ENCODE results near the gene PLEK. TPM values are rescaled to one million over a fixed set of nuclear protein-coding genes. Genes with fewer than 3 reads are reported as not detected.

PLEK gene
- total RNA-seq, 2 experiments from 2014 or later, result 31.8 to 42.5 TPM

DNA sequence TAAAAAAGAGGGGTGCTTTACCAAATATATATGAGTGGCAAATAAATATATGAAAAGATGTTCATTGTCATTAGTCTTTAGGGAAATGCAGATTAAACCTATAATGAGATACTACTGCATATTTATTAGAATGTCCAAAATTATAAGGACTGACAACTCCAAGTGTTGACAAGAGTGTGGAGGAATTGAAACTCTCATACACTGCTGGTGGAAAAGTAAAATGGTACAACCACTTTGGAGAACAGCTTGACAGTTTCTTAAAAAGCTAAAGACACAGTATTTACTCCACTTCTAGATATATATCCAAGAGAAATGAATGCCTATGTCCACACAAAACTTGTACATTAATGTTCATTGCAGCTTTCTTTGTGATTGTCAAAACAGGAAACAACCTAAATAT is 50.4 kb downstream of the PLEK start:
- DNase-seq (no peak), ATAC-seq (no peak)
- CTCF ChIA-PET, result interaction anchor here (0.8 to 2.6 kb wide), 2 partner anchors 11 to 25 kb away, joined by 3 to 14 read pairs; no protein-coding TSS in a partner anchor
- H3K4me3 Mint-ChIP-seq, result no peak overlapping the region
- H3K36me3 Mint-ChIP-seq, result no peaks in the 10 kb centered on the region
- H3K9me3 Mint-ChIP-seq (ENCODE audit: low read depth), result no peaks in the 10 kb centered on the region
- no peaks in the 10 kb centered on the region for H3K27me3 Mint-ChIP-seq
- no peak overlapping the region for H3K27ac Mint-ChIP-seq
- peaks cover 53% of the 10 kb centered on the region for H3K4me1 Mint-ChIP-seq

DNA sequence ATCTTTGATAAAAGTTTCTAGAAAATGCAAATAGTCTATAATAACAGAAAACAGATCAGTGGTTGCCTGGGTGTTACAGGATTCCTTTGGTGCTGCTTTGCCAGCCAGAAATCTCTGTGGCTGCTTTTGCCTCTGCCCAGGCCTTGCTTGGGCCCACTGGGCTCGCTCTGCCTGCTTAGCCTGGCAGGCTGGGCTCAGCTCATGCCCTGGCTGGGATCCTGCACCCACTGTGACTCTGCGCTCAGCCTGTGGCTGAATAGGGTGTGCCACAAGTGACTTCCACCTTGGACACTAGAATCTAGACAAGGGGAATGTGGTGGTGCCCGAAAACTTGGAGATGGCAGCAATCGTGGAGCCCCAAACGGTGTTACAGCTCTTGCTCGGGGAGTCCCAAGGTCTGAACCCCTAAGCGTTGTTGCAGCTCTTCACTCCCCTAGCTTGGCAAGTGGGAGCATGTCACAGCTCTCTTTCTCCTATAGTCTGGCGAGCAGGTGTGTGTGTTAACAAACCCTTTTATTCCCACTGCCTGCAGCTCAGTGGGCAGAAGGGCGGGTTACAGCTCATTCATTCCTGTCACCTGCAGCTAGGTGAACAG is 51.1 kb downstream of the PLEK start:
- Mint-ChIP-seq H3K4me3 (no peak overlapping the region), H3K27me3 (no peaks in the 10 kb centered on the region), H3K4me1 (peaks cover 56% of the 10 kb centered on the region), H3K36me3 (no peaks in the 10 kb centered on the region), H3K9me3 (ENCODE audit: low read depth) (no peaks in the 10 kb centered on the region), H3K27ac (no peak overlapping the region)
- DNase-seq (no peak), ATAC-seq (no peak)
- CTCF ChIA-PET, result interaction anchor here (0.8 to 2.6 kb wide), 2 partner anchors 11 to 25 kb away, joined by 3 to 14 read pairs; no protein-coding TSS in a partner anchor

DNA sequence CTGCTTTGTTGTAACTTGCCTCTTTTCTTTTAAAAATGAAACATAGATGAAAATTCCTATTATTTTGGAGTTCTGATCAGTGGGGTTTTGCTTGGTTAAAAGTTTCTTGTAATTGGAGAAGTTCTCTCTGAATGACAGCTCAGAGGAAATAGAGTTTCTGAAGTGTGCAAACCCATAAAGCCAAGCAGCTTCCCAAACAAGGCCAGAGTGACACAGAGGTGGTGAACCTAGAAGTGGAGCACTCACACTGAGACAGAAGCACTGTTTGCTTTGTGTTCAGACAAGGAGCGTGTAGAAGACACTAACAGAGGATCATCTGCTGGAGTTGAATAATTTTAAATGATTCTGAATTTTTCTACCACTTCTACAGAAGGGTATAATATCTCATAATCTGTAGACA is 52.8 kb downstream of the PLEK start:
- peaks cover 43% of the 10 kb centered on the region for H3K4me1 Mint-ChIP-seq
- H3K36me3 Mint-ChIP-seq, result peaks cover 7% of the 10 kb centered on the region
- ATAC-seq, result peak; percentile 73
- no peak for DNase-seq
- peak overlapping the region; percentile 69 for H3K27ac Mint-ChIP-seq
- H3K9me3 Mint-ChIP-seq (ENCODE audit: low read depth), result no peaks in the 10 kb centered on the region
- no peak overlapping the region for H3K4me3 Mint-ChIP-seq
- CTCF ChIA-PET, result interaction anchor here (1.0 to 1.4 kb wide), 4 partner anchors 9 to 490 kb away, joined by 3 read pairs; no protein-coding TSS in a partner anchor
- H3K27me3 Mint-ChIP-seq, result no peaks in the 10 kb centered on the region

DNA sequence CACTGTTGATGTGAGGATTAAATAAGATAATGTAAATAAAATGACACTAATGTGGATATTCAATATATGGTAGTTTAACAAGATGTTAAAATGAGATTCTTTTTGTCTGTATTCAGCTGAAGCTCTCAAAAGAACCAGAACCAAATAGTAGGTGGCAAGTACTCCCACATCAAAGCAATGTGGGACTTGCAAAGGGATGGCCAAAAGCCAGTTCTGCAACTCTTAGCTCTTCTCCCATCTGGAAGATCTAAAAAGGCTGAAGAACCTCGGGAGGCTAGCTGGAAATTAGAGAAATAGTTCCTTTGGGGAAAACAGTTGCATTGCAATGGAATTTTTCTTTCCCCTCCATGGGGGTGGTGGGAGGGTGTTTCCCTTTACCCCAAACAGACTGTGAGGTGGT is 53.3 kb downstream of the PLEK start:
- H3K36me3 Mint-ChIP-seq, result peaks cover 8% of the 10 kb centered on the region
- peak overlapping the region; percentile 69 for H3K27ac Mint-ChIP-seq
- ATAC-seq, result no peak
- CTCF ChIA-PET, result interaction anchor here (1.0 to 1.4 kb wide), 4 partner anchors 8 to 490 kb away, joined by 3 read pairs; no protein-coding TSS in a partner anchor
- H3K4me1 Mint-ChIP-seq, result peaks cover 41% of the 10 kb centered on the region
- H3K27me3 Mint-ChIP-seq, result no peaks in the 10 kb centered on the region
- no peaks in the 10 kb centered on the region for H3K9me3 Mint-ChIP-seq (ENCODE audit: low read depth)
- no peak overlapping the region for H3K4me3 Mint-ChIP-seq
- DNase-seq, result no peak

DNA sequence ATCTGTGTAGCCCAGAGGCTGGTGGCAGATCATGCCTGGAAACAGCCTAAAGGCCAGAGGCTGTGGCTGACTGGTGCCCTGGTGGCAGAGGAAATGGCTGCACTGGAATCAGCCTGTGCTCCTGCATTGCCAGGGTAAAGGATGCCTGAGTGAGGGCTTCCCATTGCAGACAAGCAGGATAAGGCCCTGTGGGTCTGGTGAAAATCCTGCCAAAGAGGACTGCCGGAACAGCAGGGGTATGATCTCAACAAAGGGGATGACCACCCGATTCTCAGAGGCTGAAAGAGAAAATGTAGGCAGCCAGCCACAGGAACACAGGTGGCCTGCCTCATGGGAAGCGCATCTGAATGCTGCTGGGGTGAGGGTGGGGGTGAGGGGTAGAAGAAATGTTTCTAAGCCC is 53.8 kb downstream of the PLEK start:
- DNase-seq, result no peak
- H3K27ac Mint-ChIP-seq, result no peak overlapping the region
- H3K36me3 Mint-ChIP-seq, result peaks cover 8% of the 10 kb centered on the region
- H3K9me3 Mint-ChIP-seq (ENCODE audit: low read depth), result no peaks in the 10 kb centered on the region
- peaks cover 39% of the 10 kb centered on the region for H3K4me1 Mint-ChIP-seq
- ATAC-seq, result no peak
- no peaks in the 10 kb centered on the region for H3K27me3 Mint-ChIP-seq
- H3K4me3 Mint-ChIP-seq, result no peak overlapping the region
- CTCF ChIA-PET, result interaction anchor here (1.0 to 1.4 kb wide), 3 partner anchors 8 to 40 kb away, joined by 3 to 7 read pairs (median 3); no protein-coding TSS in a partner anchor

DNA sequence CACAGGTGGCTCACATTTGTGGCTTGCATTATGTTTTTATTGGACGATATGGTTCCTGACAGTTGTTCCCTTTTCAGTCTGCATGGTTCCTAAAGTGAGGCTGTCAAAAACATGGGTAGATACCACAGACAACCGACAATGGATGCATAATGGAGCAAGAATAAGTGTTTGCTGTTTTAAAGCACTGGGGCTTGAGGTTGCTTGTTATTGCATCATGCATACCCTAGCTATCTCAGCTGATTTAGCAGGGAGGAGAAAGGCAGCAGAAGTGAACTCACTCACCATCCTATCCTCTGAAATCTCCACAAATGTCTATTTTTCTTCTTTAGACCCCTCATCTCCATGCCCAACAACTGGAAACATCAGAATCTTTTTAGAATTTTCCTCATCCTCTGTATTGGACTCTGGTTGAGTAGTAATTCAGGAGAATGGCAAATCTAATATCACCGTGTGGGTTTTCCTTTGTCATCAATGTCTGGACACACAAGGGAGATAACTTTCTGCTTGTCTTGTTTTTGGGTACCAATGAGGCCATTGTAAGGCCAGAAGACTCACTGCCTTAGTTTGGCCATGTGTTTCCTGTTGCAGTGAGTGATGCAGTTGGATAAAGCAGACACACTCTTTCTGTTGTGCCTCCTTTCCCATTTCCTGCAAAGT is 55.3 kb downstream of the PLEK start:
- no peak for ATAC-seq
- Mint-ChIP-seq H3K9me3 (ENCODE audit: low read depth) (no peaks in the 10 kb centered on the region), H3K4me1 (peaks cover 39% of the 10 kb centered on the region), H3K36me3 (peaks cover 8% of the 10 kb centered on the region), H3K27ac (no peak overlapping the region), H3K4me3 (no peak overlapping the region), H3K27me3 (no peaks in the 10 kb centered on the region)
- CTCF ChIA-PET, result interaction anchor here (1.4 kb wide), 1 partner anchor 20 kb away, joined by 7 read pairs; no protein-coding TSS in a partner anchor
- DNase-seq, result no peak

DNA sequence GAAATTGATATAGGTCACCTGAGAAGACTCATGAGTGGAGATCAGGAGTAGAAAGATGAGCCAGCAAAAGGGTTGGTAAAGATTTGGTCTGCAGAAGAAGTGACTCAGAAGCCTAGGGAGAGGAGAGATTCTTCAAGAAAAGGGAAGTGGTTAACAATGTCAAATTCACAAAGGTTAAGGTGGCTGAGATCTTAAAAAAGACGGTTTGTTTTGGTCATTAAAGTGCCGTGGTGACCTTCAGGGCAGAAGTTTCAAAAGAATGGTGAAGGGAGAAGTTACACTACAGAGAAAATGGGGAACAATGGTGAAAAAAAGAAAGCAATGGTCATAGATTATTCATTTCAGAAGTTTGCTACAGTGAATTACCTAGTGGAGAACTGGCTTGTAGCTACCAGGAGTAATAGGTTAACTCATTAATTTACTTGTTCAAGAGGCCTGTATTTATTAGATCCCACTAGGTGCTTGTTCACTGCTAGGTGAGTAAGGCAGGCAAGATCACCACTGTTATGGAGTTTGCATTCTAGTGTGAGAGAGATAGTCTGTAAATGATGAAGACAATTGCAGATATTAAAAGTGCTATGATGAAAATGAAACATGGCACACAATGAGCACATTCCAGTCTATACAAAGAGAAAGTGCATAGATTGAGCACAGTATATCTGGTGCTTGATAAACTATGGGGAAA is 59.0 kb downstream of the PLEK start:
- H3K4me1 Mint-ChIP-seq, result peaks cover 42% of the 10 kb centered on the region
- ATAC-seq (peak; percentile 85), DNase-seq (no peak)
- CTCF ChIA-PET, result interaction anchor here (1.0 to 2.2 kb wide), 3 partner anchors 17 to 302 kb away, joined by 4 to 10 read pairs (median 5); no protein-coding TSS in a partner anchor
- no peak overlapping the region for H3K27ac Mint-ChIP-seq
- no peak overlapping the region for H3K4me3 Mint-ChIP-seq
- H3K27me3 Mint-ChIP-seq, result no peaks in the 10 kb centered on the region
- no peaks in the 10 kb centered on the region for H3K9me3 Mint-ChIP-seq (ENCODE audit: low read depth)
- peaks cover 10% of the 10 kb centered on the region for H3K36me3 Mint-ChIP-seq

DNA sequence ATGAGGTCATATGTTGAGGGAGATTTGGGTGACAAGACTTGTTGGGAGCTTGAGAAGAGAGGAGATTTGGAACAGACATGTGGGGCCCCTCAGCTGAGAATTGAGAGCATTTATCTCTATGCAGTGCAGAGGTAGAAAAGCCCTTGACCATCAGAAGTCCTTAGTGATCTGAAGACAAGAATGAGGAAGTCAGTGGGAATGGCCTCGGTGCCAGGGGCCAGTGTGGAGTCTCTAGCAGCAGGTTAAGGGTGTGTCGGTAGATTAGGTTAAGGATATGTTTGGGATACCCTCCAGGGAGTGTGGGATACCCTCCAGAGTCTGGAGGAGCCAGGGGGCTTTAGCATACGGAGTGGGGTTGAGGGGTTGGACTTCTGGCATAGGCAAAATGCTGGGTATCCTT is 60.4 kb downstream of the PLEK start:
- Mint-ChIP-seq H3K27me3 (no peaks in the 10 kb centered on the region), H3K9me3 (ENCODE audit: low read depth) (no peaks in the 10 kb centered on the region), H3K36me3 (peaks cover 10% of the 10 kb centered on the region), H3K4me1 (peaks cover 31% of the 10 kb centered on the region), H3K27ac (no peak overlapping the region), H3K4me3 (no peak overlapping the region)
- DNase-seq (no peak), ATAC-seq (no peak)
- CTCF ChIA-PET, result interaction anchor here (1.9 to 2.2 kb wide), 2 partner anchors 16 to 303 kb away, joined by 5 to 10 read pairs; no protein-coding TSS in a partner anchor

DNA sequence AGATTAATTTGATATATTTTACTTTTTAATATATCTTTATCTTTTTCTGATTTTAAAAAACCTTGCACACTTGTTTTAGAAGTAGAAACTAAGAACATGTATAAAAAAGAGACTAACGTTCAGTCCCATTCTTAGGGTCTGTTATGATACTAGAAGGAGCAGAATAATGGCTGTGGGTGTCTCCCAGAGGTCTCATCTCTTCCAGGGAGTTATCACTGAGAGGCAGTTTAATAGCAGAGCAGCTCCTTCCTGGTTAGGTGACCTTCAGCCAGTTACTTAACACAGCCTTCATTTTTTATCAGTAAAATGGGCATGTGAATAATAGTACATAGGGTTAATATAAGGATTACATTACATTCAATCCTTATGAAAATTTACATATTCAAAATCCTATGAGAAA is 61.4 kb downstream of the PLEK start:
- Mint-ChIP-seq H3K4me1 (peaks cover 24% of the 10 kb centered on the region), H3K9me3 (ENCODE audit: low read depth) (no peaks in the 10 kb centered on the region), H3K27me3 (no peaks in the 10 kb centered on the region), H3K4me3 (no peak overlapping the region), H3K27ac (no peak overlapping the region), H3K36me3 (peaks cover 10% of the 10 kb centered on the region)
- DNase-seq (no peak), ATAC-seq (no peak)
- CTCF ChIA-PET, result interaction anchor here (0.8 to 4.8 kb wide), 9 partner anchors 8 to 64 kb away, joined by 3 to 44 read pairs (median 3); partner anchors contain the start of gene PLEK

DNA sequence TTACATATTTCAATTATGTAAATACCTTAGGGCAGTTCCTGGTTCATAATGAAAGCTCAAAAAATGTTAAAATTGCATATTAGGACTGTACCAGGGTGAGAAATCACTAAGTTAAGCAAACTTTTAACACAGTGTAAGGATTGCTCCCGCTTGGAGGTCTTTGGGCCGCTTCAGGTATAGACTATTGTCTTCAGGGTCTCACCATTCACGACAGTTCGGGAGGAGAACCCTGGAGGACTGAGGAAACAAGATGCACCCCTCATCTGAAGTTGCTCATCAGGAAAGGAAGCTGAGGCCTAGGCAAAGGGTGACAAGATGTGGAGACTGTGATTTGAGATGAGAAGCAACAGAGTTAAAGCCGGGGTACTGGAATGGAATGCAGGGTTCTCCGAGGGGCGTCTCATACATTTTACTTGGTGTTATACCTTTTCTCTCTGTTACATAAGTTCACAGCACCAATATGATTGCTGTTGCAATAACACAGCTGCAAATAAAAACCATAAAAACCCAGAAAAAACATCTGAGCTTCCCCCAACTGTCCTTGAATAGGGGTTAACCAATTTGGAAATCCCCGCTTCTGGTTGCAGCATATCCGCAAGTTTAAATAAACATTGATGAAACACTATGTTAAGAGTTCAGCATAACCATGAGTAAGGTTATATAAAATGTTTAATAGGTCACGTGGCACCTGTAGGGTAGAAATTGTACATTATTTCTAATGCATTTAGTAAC is 61.9 kb downstream of the PLEK start:
- H3K9me3 Mint-ChIP-seq (ENCODE audit: low read depth), result no peaks in the 10 kb centered on the region
- H3K4me3 Mint-ChIP-seq, result peak overlapping the region; percentile 8
- H3K4me1 Mint-ChIP-seq, result peaks cover 21% of the 10 kb centered on the region
- DNase-seq (peak; percentile 55), ATAC-seq (peak; percentile 32)
- CTCF ChIA-PET, result interaction anchor here (0.8 to 4.8 kb wide), 9 partner anchors 9 to 64 kb away, joined by 3 to 44 read pairs (median 3); no protein-coding TSS in a partner anchor
- peak overlapping the region; percentile 89 for H3K27ac Mint-ChIP-seq
- no peaks in the 10 kb centered on the region for H3K27me3 Mint-ChIP-seq
- H3K36me3 Mint-ChIP-seq, result peaks cover 6% of the 10 kb centered on the region

DNA sequence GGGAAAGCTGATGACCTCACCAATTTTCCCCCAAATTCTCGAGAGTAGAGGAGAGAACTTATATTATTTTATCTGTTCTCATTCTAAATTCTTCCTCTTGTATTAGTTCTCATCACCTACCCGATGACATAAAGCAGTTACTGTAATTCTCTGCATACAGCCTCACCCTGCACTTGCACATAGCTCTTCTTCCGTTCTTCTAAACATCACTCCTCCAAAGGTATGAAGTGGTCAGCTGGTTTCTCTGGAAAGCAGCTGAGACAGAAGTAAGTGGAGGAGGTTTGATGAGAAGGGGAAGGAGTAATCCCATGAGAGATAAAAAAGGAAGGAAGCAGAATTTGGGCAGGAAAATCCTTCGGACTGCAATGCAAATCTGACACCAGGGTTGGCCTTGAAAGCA is 63.0 kb downstream of the PLEK start:
- Mint-ChIP-seq H3K4me3 (no peak overlapping the region), H3K36me3 (peaks cover 2% of the 10 kb centered on the region), H3K9me3 (ENCODE audit: low read depth) (no peaks in the 10 kb centered on the region), H3K27ac (no peak overlapping the region), H3K27me3 (no peaks in the 10 kb centered on the region), H3K4me1 (peaks cover 21% of the 10 kb centered on the region)
- DNase-seq (no peak), ATAC-seq (no peak)
- CTCF ChIA-PET, result interaction anchor here (4.8 kb wide), 1 partner anchor 12 kb away, joined by 44 read pairs; no protein-coding TSS in a partner anchor

DNA sequence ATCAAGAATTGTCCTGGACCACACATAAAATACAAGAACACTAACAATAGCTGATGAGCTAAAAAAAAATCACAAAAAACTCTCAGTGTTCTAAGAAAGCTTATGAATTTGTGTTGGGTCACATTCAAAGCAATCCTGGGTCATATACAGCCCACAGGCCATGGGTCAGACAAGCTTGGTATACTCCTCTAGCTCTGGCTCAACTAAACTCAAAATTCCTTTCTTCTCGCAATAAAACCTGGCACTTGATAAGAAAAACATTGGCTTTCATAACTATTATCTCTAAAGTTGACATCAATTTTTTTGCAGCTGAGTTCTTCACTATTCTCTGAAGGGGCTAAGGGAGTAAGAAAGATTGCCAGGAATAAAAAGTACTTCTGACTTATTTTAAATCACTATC is 63.7 kb downstream of the PLEK start:
- CTCF ChIA-PET, result interaction anchor here (4.8 kb wide), 1 partner anchor 11 kb away, joined by 44 read pairs; no protein-coding TSS in a partner anchor
- Mint-ChIP-seq H3K4me3 (no peak overlapping the region), H3K36me3 (peaks cover 2% of the 10 kb centered on the region), H3K9me3 (ENCODE audit: low read depth) (no peaks in the 10 kb centered on the region), H3K4me1 (peaks cover 21% of the 10 kb centered on the region), H3K27ac (no peak overlapping the region), H3K27me3 (no peaks in the 10 kb centered on the region)
- DNase-seq (no peak), ATAC-seq (no peak)

Measured in activated CD8-positive, alpha-beta memory T cell treated with anti-CD3 and anti-CD28 coated beads, Interleukin-2, amount 10 ng/mL, durations not matched to agents 7 days and 5 days (primary cell).